ENCODE results near the gene MSX2. TPM values are rescaled to one million over a fixed set of nuclear protein-coding genes. Genes with fewer than 3 reads are reported as not detected.
A peak's percentile ranks its signal among the peaks of the same experiment; 100 is the strongest.

Gene MSX2
- total RNA-seq, 1 donor from 2014 or later, result not detected

DNA sequence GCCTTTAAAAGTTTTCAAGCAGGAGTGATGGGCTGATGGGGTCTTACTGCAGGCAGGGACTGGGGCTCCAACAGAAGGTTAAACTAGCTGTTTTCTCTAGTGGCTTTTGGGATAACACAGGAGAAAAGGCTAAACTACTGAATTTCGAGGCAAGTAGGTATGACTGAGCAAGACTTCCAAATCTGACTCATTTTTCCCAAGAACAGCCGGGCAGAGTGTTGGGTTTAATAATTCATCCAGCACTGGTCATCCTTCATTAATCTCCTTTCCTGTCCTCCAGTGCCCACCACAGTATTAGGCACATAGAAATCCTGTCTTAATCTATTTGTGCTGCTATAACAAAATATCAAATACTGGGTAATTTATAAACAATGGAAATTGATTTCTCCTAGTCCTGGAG is 20.5 kb downstream of the MSX2 start:
- TF ChIP-seq, protein P1, sequence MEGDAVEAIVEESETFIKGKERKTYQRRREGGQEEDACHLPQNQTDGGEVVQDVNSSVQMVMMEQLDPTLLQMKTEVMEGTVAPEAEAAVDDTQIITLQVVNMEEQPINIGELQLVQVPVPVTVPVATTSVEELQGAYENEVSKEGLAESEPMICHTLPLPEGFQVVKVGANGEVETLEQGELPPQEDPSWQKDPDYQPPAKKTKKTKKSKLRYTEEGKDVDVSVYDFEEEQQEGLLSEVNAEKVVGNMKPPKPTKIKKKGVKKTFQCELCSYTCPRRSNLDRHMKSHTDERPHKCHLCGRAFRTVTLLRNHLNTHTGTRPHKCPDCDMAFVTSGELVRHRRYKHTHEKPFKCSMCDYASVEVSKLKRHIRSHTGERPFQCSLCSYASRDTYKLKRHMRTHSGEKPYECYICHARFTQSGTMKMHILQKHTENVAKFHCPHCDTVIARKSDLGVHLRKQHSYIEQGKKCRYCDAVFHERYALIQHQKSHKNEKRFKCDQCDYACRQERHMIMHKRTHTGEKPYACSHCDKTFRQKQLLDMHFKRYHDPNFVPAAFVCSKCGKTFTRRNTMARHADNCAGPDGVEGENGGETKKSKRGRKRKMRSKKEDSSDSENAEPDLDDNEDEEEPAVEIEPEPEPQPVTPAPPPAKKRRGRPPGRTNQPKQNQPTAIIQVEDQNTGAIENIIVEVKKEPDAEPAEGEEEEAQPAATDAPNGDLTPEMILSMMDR (IDR thresholded peaks at IDR 0.05), result no peak
- no peaks in the 10 kb centered on the region for H3K27me3 ChIP-seq
- no peak overlapping the region for H3K27ac ChIP-seq
- no peaks in the 10 kb centered on the region for H3K4me1 ChIP-seq
- H3K4me3 ChIP-seq, result no peak overlapping the region
- H3K9me3 ChIP-seq, result no peaks in the 10 kb centered on the region
- H3K36me3 ChIP-seq, result no peaks in the 10 kb centered on the region
- intact Hi-C loops (cut with DNase I), result no loop called here
- no peak for DNase-seq (ENCODE audit: low spot score in 2 of 2)

DNA sequence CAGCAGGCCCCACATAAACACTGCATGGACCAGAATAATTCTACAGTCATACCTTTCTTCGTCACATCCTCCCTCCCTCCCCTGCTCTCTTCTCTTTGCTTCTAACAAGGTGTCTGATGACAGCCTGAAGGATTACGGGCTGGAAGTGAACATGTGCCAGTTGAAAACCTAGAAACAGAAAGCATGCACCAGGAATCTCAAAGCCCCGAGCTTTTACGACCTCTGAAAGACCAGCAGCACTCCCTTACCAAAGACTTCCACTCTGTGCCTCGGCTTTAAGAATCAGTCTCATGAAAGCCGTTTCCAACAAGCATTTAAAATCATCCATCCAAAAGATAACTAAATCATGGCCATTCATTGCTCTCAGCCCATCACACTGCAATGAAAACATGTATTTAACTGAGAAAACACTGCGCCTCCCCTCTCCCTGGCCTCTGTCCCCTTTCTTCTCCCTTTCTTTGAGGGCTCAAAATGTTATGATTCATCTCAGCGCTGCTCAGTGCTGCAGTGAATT is 21.3 kb downstream of the MSX2 start:
- intact Hi-C loops (cut with DNase I), result no loop called here
- no peak for DNase-seq (ENCODE audit: low spot score in 2 of 2)
- H3K36me3 ChIP-seq, result no peaks in the 10 kb centered on the region

DNA sequence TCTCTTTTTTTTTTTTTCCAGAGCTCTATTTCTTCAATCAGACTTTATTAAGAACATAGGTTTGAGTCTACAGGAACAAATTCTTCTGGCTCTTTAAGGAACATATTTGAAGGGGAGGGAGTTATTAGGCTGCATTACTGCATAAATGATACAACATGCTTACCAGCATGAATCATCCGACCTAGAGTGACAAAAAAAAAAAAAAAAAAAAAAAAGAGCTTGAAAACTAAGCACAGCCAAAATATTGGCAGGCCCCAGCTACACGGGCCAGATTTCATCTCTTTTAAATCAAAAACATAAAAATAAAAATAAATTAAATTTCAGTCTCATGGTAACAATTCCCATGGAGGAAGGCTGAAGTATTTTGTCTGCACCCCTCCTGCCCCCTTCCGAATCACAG is 26.3 kb downstream of the MSX2 start:
- intact Hi-C loops (cut with DNase I), result no loop called here
- H3K4me3 ChIP-seq, result peak overlapping the region; percentile 35 to 44
- DNase-seq (ENCODE audit: low spot score in 2 of 2), result no peak
- H3K27me3 ChIP-seq, result no peaks in the 10 kb centered on the region
- no peaks in the 10 kb centered on the region for H3K9me3 ChIP-seq
- TF ChIP-seq, protein P1 (IDR thresholded peaks at IDR 0.05), result no peak
- H3K36me3 ChIP-seq, result no peaks in the 10 kb centered on the region
- no peak overlapping the region for H3K27ac ChIP-seq
- peaks cover 0 to 8% of the 10 kb centered on the region in 2 donors for H3K4me1 ChIP-seq

More for the DNA sequence above, 21.3 kb downstream of the MSX2 start:
- H3K4me1 ChIP-seq, result no peaks in the 10 kb centered on the region
- H3K27me3 ChIP-seq, result no peaks in the 10 kb centered on the region
- no peaks in the 10 kb centered on the region for H3K9me3 ChIP-seq
- TF ChIP-seq, protein P1 (IDR thresholded peaks at IDR 0.05), result no peak
- H3K27ac ChIP-seq, result no peak overlapping the region
- H3K4me3 ChIP-seq, result no peak overlapping the region

DNA sequence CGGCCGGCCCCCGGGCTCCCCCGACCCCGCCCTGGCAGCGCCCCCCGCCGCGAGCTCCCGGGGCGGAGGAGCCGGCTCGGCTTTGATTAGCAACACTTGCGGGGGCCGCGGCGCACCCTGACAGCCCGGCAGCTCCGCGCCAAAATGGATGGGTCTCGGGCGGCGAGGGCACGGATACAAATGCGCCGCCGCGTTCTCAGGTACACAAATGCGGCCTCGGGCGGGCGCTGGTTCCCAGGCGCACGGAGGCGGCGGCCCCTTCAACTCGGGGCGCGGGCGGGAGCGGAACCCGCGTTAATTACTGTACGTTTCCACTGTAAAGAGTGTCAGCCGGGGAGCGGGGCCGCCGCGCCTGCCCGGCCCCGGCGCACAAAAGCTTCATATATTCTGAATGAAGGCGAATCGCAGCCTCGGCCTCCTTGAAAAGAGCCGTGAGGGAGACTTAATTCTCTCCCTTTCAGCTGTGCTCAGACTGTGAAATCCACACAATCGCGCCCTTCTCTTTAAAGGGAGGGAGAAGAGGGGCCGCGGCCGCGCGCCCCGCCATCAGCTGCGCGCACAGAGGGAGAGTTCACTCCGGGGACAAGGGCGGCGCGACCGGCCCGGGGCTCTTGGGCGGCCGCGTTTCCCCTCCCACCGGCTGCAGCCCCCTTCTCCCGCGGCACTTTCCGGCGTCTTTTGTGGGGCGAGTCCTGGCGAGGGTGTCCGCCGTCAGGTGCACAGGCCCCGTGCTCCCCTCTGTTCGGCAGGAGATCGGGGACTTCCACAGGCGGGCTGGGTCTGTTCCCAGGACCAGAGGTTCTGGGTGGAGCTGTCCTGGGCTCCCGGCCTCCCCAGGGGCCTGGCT is 27.0 kb downstream of the MSX2 start:
- intact Hi-C loops (cut with DNase I), result no loop called here
- TF ChIP-seq, protein P1 (IDR thresholded peaks at IDR 0.05), result no peak

GRCh38 chr5:174752121-174752520 is 27.7 kb downstream of the MSX2 start:
- Histone ChIP-seq H3K9me3 (no peaks in the 10 kb centered on the region), H3K4me1 (peaks cover 0 to 8% of the 10 kb centered on the region in 2 donors), H3K27ac (no peak overlapping the region), H3K4me3 (no peak overlapping the region), H3K36me3 (no peaks in the 10 kb centered on the region), H3K27me3 (no peaks in the 10 kb centered on the region)
- TF ChIP-seq, protein P1 (IDR thresholded peaks at IDR 0.05), result no peak
- DNase-seq (ENCODE audit: low spot score in 2 of 2), result no peak
- intact Hi-C loops (cut with DNase I), result no loop called here

More for the DNA sequence above, 27.0 kb downstream of the MSX2 start:
- Histone ChIP-seq H3K27ac (no peak overlapping the region), H3K4me1 (peaks cover 0 to 8% of the 10 kb centered on the region in 2 donors), H3K36me3 (no peaks in the 10 kb centered on the region), H3K9me3 (no peaks in the 10 kb centered on the region), H3K27me3 (no peaks in the 10 kb centered on the region), H3K4me3 (peak overlapping the region; percentile 35 to 44)
- DNase-seq (ENCODE audit: low spot score in 2 of 2), result no peak
